AG04449 (cell line): ENCODE measurements around the gene CACNA2D1.

ENCODE experiments used
- CTCF ChIA-PET: fragments of 350-600 bp; formaldehyde crosslinking; extraction: SDS; loops from one replicate; lab custom pipeline; 2021; ENCODE audit warnings: antibody characterized with exemption; lab: Yijun Ruan, JAX
- POLR2A ChIA-PET: fragments of 400-600, 350-600 bp; formaldehyde crosslinking; extraction: SDS; loops from one replicate; lab custom pipeline; 2020; ENCODE audit warnings: antibody characterized with exemption, inconsistent platforms; lab: Yijun Ruan, JAX
- DNase-seq: peaks from one replicate; pipeline ENCODE4 v3.0.0-alpha.2; 2010; ENCODE audit warnings: low read depth, low spot score
- H3K4me3 ChIP-seq: 2 replicates; pipeline ENCODE4 v1.5.1; 2011; ENCODE audit warnings: low read depth, mild to moderate bottlenecking, control low read depth, low read length
- CTCF ChIP-seq: IDR thresholded peaks from one replicate; pipeline ENCODE4 v1.5.1; 2011; ENCODE audit warnings: mild to moderate bottlenecking, moderate library complexity, low read length, control low read depth, inconsistent platforms; ENCODE audit not compliant: insufficient read depth; ENCODE audit errors: missing control alignments

CACNA2D1 gene

GRCh38 chr7:82234457-82235049 is 209.0 kb downstream of the CACNA2D1 start:
- no peak overlapping the region for H3K4me3 ChIP-seq
- DNase-seq = no peak
- TF ChIP-seq CTCF = peak; percentile 27
- POLR2A ChIA-PET = no interaction called here
- CTCF ChIA-PET = interaction anchor here (0.6 to 5.0 kb wide), 23 partner anchors 9 to 734 kb away, joined by 3 to 22 read pairs (median 3); no protein-coding TSS in a partner anchor

- H3K4me3 ChIP-seq = no peak overlapping the region
- TF ChIP-seq CTCF = no peak
- POLR2A ChIA-PET = no interaction called here
- CTCF ChIA-PET = interaction anchor here (1.4 to 5.0 kb wide), 4 partner anchors 18 to 731 kb away, joined by 3 to 22 read pairs (median 6); no protein-coding TSS in a partner anchor
- DNase-seq = no peak
Observed at GRCh38 chr7:82230811-82231581, 212.6 kb downstream of the CACNA2D1 start.

- H3K4me3 ChIP-seq = no peak overlapping the region
- CTCF ChIA-PET = interaction anchor here (0.7 to 2.2 kb wide), 7 partner anchors 18 to 500 kb away, joined by 3 to 8 read pairs (median 3); no protein-coding TSS in a partner anchor
- no peak for TF ChIP-seq CTCF
- POLR2A ChIA-PET = no interaction called here
- DNase-seq = no peak
Observed at GRCh38 chr7:82229164-82229563, 214.4 kb downstream of the CACNA2D1 start.

- ChIA-PET POLR2A (no interaction called here), CTCF (interaction anchor here (0.9 kb wide), 1 partner anchor 63 kb away, joined by 3 read pairs; no protein-coding TSS in a partner anchor)
- H3K4me3 ChIP-seq = no peak overlapping the region
- DNase-seq = no peak
- no peak for TF ChIP-seq CTCF
Observed at GRCh38 chr7:82226191-82226590, 217.4 kb downstream of the CACNA2D1 start.

GRCh38 chr7:82224529-82224928 is 219.0 kb downstream of the CACNA2D1 start:
- POLR2A ChIA-PET = no interaction called here
- no peak overlapping the region for H3K4me3 ChIP-seq
- no peak for TF ChIP-seq CTCF
- DNase-seq = no peak
- CTCF ChIA-PET = interaction anchor here (0.6 to 1.4 kb wide), 3 partner anchors 10 to 93 kb away, joined by 3 to 4 read pairs (median 3); no protein-coding TSS in a partner anchor

- ChIA-PET CTCF (interaction anchor here (1.4 kb wide), 1 partner anchor 13 kb away, joined by 3 read pairs; no protein-coding TSS in a partner anchor), POLR2A (no interaction called here)
- no peak for TF ChIP-seq CTCF
- no peak overlapping the region for H3K4me3 ChIP-seq
- DNase-seq = no peak
Observed at GRCh38 chr7:82223580-82223979, 220.0 kb downstream of the CACNA2D1 start.
